ENCODE data around the gene ZNF362. TPM values are rescaled to one million over a fixed set of nuclear protein-coding genes. Genes with fewer than 3 reads are reported as not detected.

Gene ZNF362
- total RNA-seq, 1 experiment from 2014 or later, result 11.1 TPM

DNA sequence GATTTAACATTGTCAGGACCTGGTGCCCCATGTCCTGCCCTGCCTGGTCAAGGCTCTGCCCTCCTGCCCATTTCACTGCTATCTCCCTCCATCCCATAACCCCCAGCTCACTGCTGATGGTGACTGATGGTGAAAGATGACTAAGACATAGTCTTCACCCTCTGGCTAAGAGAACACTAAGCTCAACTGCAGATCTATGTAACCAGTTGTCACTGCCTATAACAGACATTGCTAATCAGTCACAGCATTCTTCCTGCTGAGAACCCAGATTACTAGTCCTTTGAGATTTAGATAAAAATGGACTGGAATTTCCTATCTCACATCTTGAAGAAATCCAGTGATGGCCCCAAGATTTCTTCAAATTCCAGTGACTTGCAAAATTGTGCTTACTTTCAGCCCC lies 8.0 kb upstream of the ZNF362 start:
- BruUV-seq (replicated peaks), result no TSS peak

More for the DNA sequence above, 8.0 kb upstream of the ZNF362 start:
- no peaks in the 10 kb centered on the region for H3K79me2 ChIP-seq (ENCODE audit: insufficient read depth, low read length)
- DNase-seq (ENCODE audit: low read depth, low spot score) (no peak), ATAC-seq (no peak)
- no peaks in the 10 kb centered on the region for H3K9me2 ChIP-seq (ENCODE audit: insufficient read depth)
- H4K20me1 ChIP-seq (ENCODE audit: insufficient read depth), result no peaks in the 10 kb centered on the region
- no peak overlapping the region for H2AFZ ChIP-seq (ENCODE audit: low read depth, low read length, poor library complexity, severe bottlenecking)
- no peak overlapping the region for H3K4me2 ChIP-seq (ENCODE audit: low read length)
- POLR2A ChIA-PET, result no interaction called here
- CTCF ChIA-PET, result no interaction called here
- no peak overlapping the region for H3K9ac ChIP-seq (ENCODE audit: low read length)
- no peaks in the 10 kb centered on the region for H3K9me3 ChIP-seq (ENCODE audit: control insufficient read depth in 1 of 2, insufficient read depth in 1 of 2, low read depth in 1 of 2, low read length in 2 of 2)
- H3K36me3 ChIP-seq (ENCODE audit: control insufficient read depth in 1 of 2, insufficient read depth in 2 of 2, low read length in 2 of 2), result no peaks in the 10 kb centered on the region
- peaks cover 2 to 9% of the 10 kb centered on the region in 2 experiments; a peak in 1 of 4 replicates for H3K4me1 ChIP-seq (ENCODE audit: control insufficient read depth in 1 of 2, insufficient read depth in 2 of 2, low read length in 2 of 2)
- H3K27me3 ChIP-seq (ENCODE audit: insufficient read depth, low read length), result no peaks in the 10 kb centered on the region
- H3K4me3 ChIP-seq (replicated peaks in 1 of 2; ENCODE audit: low read depth in 1 of 2, low read length in 2 of 2), result no peak overlapping the region
- H3K27ac ChIP-seq (ENCODE audit: low read depth, low read length), result no peak overlapping the region
- intact Hi-C loops (cut with micrococcal nuclease), result no loop called here
- no peak for TF ChIP-seq SP1 (IDR thresholded peaks at IDR 0.05; ENCODE audit: low read depth)
- TF ChIP-seq EZH2 (IDR thresholded peaks at IDR 0.05), result no peak
- TF ChIP-seq EZH2phosphoT487 (IDR thresholded peaks at IDR 0.05; ENCODE audit: borderline replicate concordance), result no peak
- no peak for TF ChIP-seq POLR2AphosphoS5 (IDR thresholded peaks at IDR 0.05; ENCODE audit: low read depth, low read length)
- TF ChIP-seq ZNF274 (IDR thresholded peaks at IDR 0.05; ENCODE audit: low read depth, low read length), result no peak
- TF ChIP-seq JUND (IDR thresholded peaks at IDR 0.05), result no peak
- TF ChIP-seq SRF (IDR thresholded peaks at IDR 0.05; ENCODE audit: low read depth), result no peak
- no peak for TF ChIP-seq CTCF (IDR thresholded peaks at IDR 0.05 in 2 of 3, conservative IDR thresholded peaks at IDR 0.05 in 1 of 3; ENCODE audit: borderline replicate concordance in 1 of 3, insufficient read depth in 1 of 3, low read depth in 2 of 3, low read length in 2 of 3)
- TF ChIP-seq EGR1 (IDR thresholded peaks at IDR 0.05; ENCODE audit: low read depth), result no peak
- no peak for TF ChIP-seq SIN3A (IDR thresholded peaks at IDR 0.05; ENCODE audit: low read depth)
- TF ChIP-seq, protein P1, sequence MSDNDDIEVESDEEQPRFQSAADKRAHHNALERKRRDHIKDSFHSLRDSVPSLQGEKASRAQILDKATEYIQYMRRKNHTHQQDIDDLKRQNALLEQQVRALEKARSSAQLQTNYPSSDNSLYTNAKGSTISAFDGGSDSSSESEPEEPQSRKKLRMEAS (IDR thresholded peaks at IDR 0.05), result no peak
- TF ChIP-seq CEBPB (IDR thresholded peaks at IDR 0.05; ENCODE audit: low read depth), result no peak
- TF ChIP-seq YY1 (IDR thresholded peaks at IDR 0.05; ENCODE audit: extremely low read depth, insufficient replicate concordance, low read depth, low read length), result no peak
- RAD21 ChIA-PET (ENCODE audit: low non-redundant PET in 1 of 2, low total read pairs in 2 of 2, uncharacterized antibody in 2 of 2, unreplicated experiment in 2 of 2), result no interaction called here

Data from HCT116 (cell line).